ENCODE results near the gene HRH1. TPM values are rescaled to one million over a fixed set of nuclear protein-coding genes. Genes with fewer than 3 reads are reported as not detected.

Gene HRH1
- total RNA-seq, 1 experiment from 2014 or later: 11.0 TPM

DNA sequence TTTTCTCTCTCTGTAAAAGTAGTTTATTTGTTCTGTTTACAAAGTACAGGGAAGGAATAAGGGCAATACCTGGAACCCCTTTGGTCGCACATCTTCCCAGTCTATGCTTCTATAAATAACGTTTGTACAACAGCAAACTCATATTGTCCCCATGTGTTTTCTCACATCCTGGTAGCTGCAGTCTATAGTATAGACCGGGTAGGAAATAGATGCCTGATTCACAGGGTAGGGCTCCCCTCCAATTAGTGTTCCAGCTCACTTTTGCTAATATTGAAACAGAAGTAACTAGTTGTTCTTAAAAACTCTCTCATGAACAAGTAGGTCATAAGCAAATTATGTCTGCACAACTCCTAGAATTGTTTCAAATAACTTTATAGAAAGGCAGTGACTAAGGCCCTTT, 135.6 kb downstream of the HRH1 start:
- intact Hi-C loops (cut with micrococcal nuclease): loop anchor here (1.0 to 2.0 kb wide), 4 partner anchors 18 to 135 kb away; partner anchors contain the start of genes ATG7 and HRH1

DNA sequence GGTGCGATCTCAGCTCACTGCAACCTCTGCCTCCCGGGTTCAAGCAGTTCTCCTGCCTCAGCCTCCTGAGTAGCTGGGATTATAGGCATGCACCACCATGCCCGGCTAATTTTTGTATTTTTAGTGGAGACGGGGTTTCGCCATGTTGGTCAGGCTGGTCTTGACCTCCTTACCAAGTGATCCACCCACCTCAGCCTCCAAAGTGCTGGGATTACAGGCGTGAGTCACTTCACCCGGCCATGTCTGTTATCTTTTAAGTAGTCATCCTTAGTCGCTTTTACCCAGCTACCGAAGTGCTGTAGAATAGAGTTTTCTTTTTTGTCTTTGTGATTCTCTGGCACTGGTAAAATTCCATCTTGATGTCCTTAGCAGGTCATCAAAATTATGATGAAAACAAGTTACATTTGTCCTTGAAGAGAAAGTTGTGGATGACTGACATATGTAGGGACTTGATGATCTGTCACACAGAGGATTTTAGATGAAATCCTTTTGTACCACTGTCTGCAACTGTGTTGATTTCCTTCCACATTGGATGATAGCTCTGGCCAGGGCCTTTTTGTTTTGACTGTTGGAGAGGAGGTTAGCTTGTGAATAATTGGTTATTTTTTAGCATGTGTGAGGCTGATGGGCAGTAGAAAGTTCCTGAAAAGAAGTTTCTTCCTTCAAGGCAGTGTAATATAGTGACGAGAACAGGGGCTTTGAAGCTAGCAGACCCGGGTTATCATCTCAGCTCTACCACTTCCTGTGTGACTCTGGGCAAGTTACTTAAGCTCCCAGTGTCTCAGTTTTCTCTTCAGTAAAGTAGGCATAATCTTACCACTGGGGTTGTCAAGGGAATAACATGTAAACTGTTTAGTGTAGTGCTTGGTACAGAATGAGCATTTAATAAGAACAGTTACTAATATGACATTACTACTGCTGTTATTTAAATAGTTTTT, 136.7 kb downstream of the HRH1 start:
- TF ChIP-seq, protein P1, sequence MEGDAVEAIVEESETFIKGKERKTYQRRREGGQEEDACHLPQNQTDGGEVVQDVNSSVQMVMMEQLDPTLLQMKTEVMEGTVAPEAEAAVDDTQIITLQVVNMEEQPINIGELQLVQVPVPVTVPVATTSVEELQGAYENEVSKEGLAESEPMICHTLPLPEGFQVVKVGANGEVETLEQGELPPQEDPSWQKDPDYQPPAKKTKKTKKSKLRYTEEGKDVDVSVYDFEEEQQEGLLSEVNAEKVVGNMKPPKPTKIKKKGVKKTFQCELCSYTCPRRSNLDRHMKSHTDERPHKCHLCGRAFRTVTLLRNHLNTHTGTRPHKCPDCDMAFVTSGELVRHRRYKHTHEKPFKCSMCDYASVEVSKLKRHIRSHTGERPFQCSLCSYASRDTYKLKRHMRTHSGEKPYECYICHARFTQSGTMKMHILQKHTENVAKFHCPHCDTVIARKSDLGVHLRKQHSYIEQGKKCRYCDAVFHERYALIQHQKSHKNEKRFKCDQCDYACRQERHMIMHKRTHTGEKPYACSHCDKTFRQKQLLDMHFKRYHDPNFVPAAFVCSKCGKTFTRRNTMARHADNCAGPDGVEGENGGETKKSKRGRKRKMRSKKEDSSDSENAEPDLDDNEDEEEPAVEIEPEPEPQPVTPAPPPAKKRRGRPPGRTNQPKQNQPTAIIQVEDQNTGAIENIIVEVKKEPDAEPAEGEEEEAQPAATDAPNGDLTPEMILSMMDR (IDR thresholded peaks at IDR 0.05; ENCODE audit: unreplicated experiment): no peak
- ChIA-PET CTCF (interaction anchor here (1.0 to 1.8 kb wide), 3 partner anchors 14 to 231 kb away, joined by 3 to 8 read pairs (median 5); no protein-coding TSS in a partner anchor), POLR2A (interaction anchor here (3.7 to 5.2 kb wide), 3 partner anchors 13 to 51 kb away, joined by 26 to 82 read pairs (median 31); partner anchors contain the start of gene ATG7)
- H3K9me3 Mint-ChIP-seq (ENCODE audit: unreplicated experiment): no peaks in the 10 kb centered on the region
- peaks cover 39% of the 10 kb centered on the region for H3K4me1 Mint-ChIP-seq (ENCODE audit: insufficient read depth, unreplicated experiment)
- peak; percentile 56 for DNase-seq (ENCODE audit: unreplicated experiment)
- H3K4me3 Mint-ChIP-seq (ENCODE audit: unreplicated experiment): no peak overlapping the region
- intact Hi-C loops (cut with micrococcal nuclease): no loop called here
- H3K36me3 Mint-ChIP-seq (ENCODE audit: insufficient read depth, unreplicated experiment): peaks cover 31% of the 10 kb centered on the region
- H3K27me3 Mint-ChIP-seq (ENCODE audit: insufficient read depth, unreplicated experiment): no peaks in the 10 kb centered on the region
- H3K27ac Mint-ChIP-seq (ENCODE audit: low read depth, unreplicated experiment): peak overlapping the region; percentile 89
- no TSS peak for BruUV-seq (replicated peaks)

More for the DNA sequence above, 135.6 kb downstream of the HRH1 start:
- H3K36me3 Mint-ChIP-seq (ENCODE audit: insufficient read depth, unreplicated experiment): peaks cover 31% of the 10 kb centered on the region
- H3K27ac Mint-ChIP-seq (ENCODE audit: low read depth, unreplicated experiment): peak overlapping the region; percentile 89
- no TSS peak for BruUV-seq (replicated peaks)
- peaks cover 39% of the 10 kb centered on the region for H3K4me1 Mint-ChIP-seq (ENCODE audit: insufficient read depth, unreplicated experiment)
- TF ChIP-seq, protein P1 (IDR thresholded peaks at IDR 0.05; ENCODE audit: unreplicated experiment): no peak
- no peak for DNase-seq (ENCODE audit: unreplicated experiment)
- no peaks in the 10 kb centered on the region for H3K27me3 Mint-ChIP-seq (ENCODE audit: insufficient read depth, unreplicated experiment)
- ChIA-PET CTCF (interaction anchor here (0.7 to 2.8 kb wide), 6 partner anchors 45 to 229 kb away, joined by 3 to 16 read pairs (median 6); no protein-coding TSS in a partner anchor), POLR2A (interaction anchor here (0.9 to 5.2 kb wide), 14 partner anchors 11 to 1219 kb away, joined by 3 to 82 read pairs (median 6); partner anchors contain the start of gene ATG7)
- H3K4me3 Mint-ChIP-seq (ENCODE audit: unreplicated experiment): no peak overlapping the region
- H3K9me3 Mint-ChIP-seq (ENCODE audit: unreplicated experiment): no peaks in the 10 kb centered on the region

DNA sequence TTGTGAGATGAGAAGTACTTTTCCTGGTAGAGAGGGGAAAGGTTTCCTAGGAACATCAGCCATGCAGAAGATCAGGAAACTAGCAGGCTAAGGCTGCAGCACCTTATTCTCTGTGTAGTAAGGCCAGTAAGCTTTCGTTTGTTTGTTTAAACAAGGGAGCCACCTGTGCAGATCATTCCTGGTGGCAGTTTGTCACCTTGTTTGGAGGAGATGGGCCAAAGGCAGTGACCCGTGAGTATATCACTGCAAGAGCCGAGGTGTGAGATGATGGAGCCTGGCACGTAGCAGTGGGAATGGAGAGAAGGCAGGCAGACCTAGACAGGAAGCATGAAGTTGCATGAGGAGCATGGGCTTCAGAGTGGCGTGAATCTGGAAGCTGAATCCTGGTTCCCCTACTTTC, 137.5 kb downstream of the HRH1 start:
- BruUV-seq (replicated peaks): no TSS peak
- intact Hi-C loops (cut with micrococcal nuclease): no loop called here
- CTCF ChIA-PET: interaction anchor here (1.0 to 1.8 kb wide), 3 partner anchors 13 to 232 kb away, joined by 3 to 8 read pairs (median 5); no protein-coding TSS in a partner anchor
- Mint-ChIP-seq H3K4me3 (ENCODE audit: unreplicated experiment) (no peak overlapping the region), H3K9me3 (ENCODE audit: unreplicated experiment) (no peaks in the 10 kb centered on the region), H3K27ac (ENCODE audit: low read depth, unreplicated experiment) (peak overlapping the region; percentile 89), H3K36me3 (ENCODE audit: insufficient read depth, unreplicated experiment) (peaks cover 25% of the 10 kb centered on the region), H3K4me1 (ENCODE audit: insufficient read depth, unreplicated experiment) (peaks cover 38% of the 10 kb centered on the region), H3K27me3 (ENCODE audit: insufficient read depth, unreplicated experiment) (no peaks in the 10 kb centered on the region)
- DNase-seq (ENCODE audit: unreplicated experiment): no peak
- TF ChIP-seq, protein P1 (IDR thresholded peaks at IDR 0.05; ENCODE audit: unreplicated experiment): no peak
- POLR2A ChIA-PET: interaction anchor here (4.9 to 5.2 kb wide), 2 partner anchors 14 to 18 kb away, joined by 31 to 82 read pairs; partner anchors contain the start of gene ATG7

DNA sequence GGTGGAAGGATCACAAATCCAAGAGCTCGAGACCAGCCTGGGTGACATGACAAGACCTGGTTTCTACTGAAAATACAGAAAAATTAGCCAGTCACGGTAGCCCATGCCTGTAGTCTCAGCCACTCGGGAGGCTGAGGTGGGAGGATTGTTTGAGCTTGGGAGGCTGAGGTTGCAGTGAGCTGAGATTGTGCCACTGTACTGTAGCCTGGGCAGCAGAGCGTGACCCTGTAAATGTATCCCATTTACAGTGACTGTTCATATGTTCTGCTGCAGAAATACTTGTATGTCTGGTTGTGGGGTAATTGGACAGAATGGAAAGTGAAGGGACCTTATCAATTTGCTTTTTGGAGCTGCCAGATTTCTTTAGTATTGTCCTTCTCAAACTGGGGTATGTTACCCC, 142.8 kb downstream of the HRH1 start:
- intact Hi-C loops (cut with micrococcal nuclease): no loop called here
- POLR2A ChIA-PET: interaction anchor here (1.3 kb wide), 1 partner anchor 9 kb away, joined by 3 read pairs; no protein-coding TSS in a partner anchor
- TF ChIP-seq, protein P1 (IDR thresholded peaks at IDR 0.05; ENCODE audit: unreplicated experiment): no peak
- Mint-ChIP-seq H3K9me3 (ENCODE audit: unreplicated experiment) (no peaks in the 10 kb centered on the region), H3K27ac (ENCODE audit: low read depth, unreplicated experiment) (no peak overlapping the region), H3K36me3 (ENCODE audit: insufficient read depth, unreplicated experiment) (peaks cover 55% of the 10 kb centered on the region), H3K27me3 (ENCODE audit: insufficient read depth, unreplicated experiment) (no peaks in the 10 kb centered on the region), H3K4me1 (ENCODE audit: insufficient read depth, unreplicated experiment) (no peaks in the 10 kb centered on the region), H3K4me3 (ENCODE audit: unreplicated experiment) (no peak overlapping the region)
- no peak for DNase-seq (ENCODE audit: unreplicated experiment)
- BruUV-seq (replicated peaks): no TSS peak
- CTCF ChIA-PET: no interaction called here

Data from MCF 10A (cell line).